ENCODE results near the gene WDR7.

The WDR7 gene

DNA sequence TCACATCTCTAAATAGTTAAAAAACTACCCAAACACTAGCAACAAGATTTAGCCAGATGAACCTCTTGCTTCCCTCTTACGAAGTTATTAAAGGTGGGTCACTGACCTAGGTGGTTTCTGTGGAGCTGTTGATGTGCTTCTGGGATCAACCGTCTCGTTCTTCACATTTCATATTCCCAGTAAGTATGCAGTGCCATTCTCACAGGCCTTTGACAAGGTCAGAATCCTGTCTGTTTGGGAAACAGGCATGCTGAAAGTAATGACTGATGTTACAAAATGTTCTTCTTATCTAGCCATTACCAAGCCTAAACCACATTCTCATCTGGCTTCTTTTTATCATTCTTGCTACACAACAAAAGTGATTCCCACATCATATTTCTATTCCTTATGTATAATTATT lies 70.3 kb downstream of the WDR7 start:
- no peak for DNase-seq (ENCODE audit: extremely low read depth, low read depth)
- TF ChIP-seq CTCF (IDR thresholded peaks at IDR 0.05; ENCODE audit: low read depth, low read length): no peak

- DNase-seq (ENCODE audit: extremely low read depth, low read depth): no peak
- TF ChIP-seq CTCF (IDR thresholded peaks at IDR 0.05; ENCODE audit: low read depth, low read length): no peak
Measured at GRCh38 chr18:56722518-56722917, 71.4 kb downstream of the WDR7 start.

DNA sequence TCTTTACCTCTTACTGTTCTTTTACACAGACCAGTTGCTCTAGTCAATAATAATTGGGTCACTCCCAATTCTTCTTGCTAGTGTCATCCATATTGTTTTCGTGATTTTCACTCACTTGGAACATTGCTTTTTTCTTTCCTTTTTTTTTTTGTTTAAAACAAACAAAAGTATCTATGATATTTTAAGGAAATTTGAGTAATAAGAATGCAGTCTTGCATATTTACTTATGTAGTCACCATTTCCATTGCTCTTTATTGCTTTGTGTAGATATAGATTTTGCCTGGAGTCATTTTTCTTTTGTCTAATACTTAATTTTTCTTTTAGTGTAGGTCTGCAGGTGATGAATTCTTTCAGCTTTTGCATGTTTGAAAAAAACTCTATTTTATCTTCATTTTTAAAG lies 71.9 kb downstream of the WDR7 start:
- no peak for DNase-seq (ENCODE audit: extremely low read depth, low read depth)
- TF ChIP-seq CTCF (IDR thresholded peaks at IDR 0.05; ENCODE audit: low read depth, low read length): no peak

DNA sequence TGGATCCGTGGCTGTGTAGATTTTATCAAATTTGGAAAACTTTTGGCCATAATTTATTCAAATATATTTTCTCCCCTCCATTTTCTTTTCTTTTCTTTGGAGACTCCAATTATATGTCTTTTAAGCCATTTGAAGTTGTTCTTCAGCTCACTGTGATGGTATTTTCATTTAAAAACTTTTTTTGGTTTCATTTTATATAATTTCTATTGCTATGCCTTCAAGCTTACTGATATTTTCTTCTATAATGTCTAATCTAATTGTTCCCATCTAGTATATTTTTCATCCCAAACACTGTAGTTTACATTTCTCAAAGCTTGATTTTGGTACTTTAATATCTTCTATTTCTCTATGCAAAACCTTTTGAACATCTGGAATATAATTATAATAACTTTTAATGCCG lies 72.5 kb downstream of the WDR7 start:
- DNase-seq (ENCODE audit: extremely low read depth, low read depth): no peak
- TF ChIP-seq CTCF (IDR thresholded peaks at IDR 0.05; ENCODE audit: low read depth, low read length): no peak

- no peak for DNase-seq (ENCODE audit: extremely low read depth, low read depth)
- TF ChIP-seq CTCF (IDR thresholded peaks at IDR 0.05; ENCODE audit: low read depth, low read length): no peak
Measured at GRCh38 chr18:56726906-56727305, 75.7 kb downstream of the WDR7 start.

DNA sequence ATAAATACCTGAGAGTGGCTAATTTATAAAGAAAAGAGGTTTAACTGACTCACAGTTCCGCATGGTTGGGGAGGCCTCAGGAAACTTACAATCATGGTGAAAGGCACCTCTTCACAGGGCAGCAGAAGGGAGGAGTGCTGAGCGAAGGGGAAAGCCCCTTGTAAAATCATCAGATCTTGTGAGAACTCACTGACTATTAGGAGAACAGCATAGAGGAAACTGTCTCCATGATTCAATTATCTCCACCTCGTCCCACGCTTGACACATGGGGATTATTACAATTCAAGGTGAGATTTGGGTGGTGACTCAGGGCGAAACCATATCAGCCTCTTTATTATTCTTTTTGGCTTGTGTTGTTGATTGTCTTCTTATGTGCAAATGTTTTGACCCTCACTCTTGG lies 76.2 kb downstream of the WDR7 start:
- no peak for DNase-seq (ENCODE audit: extremely low read depth, low read depth)
- no peak for TF ChIP-seq CTCF (IDR thresholded peaks at IDR 0.05; ENCODE audit: low read depth, low read length)

- no peak for TF ChIP-seq CTCF (IDR thresholded peaks at IDR 0.05; ENCODE audit: low read depth, low read length)
- no peak for DNase-seq (ENCODE audit: extremely low read depth, low read depth)
Measured at GRCh38 chr18:56728741-56729140, 77.6 kb downstream of the WDR7 start.
